Subcutaneous adipose tissue (tissue), 4 donors: Measurements from ENCODE around the gene PPP1R10. TPM values are rescaled to one million over a fixed set of nuclear protein-coding genes. Genes with fewer than 3 reads are reported as not detected.

Source experiments
- CTCF ChIP-seq: fragments of 450-650 bp; IDR thresholded peaks from one replicate; pipeline ENCODE4 v1.5.1; 2016; ENCODE audit warnings: low read depth, mild to moderate bottlenecking, control low read depth, antibody characterized with exemption, moderate library complexity
- total RNA-seq, 4 donors: library from RNA; depleted of rRNA; stranded (reverse); fragments of >200 nt; gene quantifications; one replicate each; pipeline ENCODE4 v1.1.0, GENCODE V29; 2016

The PPP1R10 gene
- total RNA-seq, 4 donors from 2014 or later = 19.0 to 29.7 (median 27.6) TPM

DNA sequence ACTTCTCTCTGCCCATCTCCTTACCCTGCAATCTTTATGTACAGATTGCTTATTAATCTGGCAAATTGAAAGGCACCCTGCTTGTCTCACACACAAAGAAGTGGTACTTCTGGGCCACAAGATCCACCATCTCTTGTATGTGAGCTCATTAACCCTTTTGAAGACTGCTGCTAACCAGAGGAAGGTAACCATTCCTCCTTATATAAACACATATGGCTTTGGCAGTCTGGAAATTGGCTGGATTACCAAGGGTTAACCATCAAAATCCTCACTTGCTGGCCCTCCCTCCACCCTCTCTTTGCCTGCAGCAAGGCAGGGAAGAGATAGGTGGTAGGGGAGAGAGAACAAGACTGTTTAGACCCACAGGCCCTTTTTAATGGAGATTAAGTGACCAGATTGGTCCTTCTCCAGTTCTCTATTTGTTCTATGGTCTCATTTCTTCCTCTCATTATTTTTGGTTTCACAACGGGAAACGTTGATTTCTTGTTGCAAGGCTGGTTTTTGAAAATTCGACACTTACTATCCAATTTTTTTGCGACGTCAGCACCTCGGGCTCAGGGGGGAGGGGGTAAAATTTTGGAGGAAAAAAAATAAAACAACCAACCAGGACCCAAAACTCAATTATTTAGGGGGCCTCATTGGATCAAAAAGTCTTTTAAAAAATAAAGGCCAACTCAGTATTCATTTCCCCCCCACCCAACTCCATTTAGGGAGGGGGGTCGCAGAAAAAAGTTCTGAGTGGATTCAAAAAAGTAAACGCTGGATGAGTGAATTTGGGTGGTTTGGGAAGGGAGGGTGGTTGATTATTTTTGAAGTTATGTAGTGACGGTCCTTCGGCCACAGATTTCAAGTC is 859 bp downstream of the PPP1R10 start:
- no peak for TF ChIP-seq CTCF

DNA sequence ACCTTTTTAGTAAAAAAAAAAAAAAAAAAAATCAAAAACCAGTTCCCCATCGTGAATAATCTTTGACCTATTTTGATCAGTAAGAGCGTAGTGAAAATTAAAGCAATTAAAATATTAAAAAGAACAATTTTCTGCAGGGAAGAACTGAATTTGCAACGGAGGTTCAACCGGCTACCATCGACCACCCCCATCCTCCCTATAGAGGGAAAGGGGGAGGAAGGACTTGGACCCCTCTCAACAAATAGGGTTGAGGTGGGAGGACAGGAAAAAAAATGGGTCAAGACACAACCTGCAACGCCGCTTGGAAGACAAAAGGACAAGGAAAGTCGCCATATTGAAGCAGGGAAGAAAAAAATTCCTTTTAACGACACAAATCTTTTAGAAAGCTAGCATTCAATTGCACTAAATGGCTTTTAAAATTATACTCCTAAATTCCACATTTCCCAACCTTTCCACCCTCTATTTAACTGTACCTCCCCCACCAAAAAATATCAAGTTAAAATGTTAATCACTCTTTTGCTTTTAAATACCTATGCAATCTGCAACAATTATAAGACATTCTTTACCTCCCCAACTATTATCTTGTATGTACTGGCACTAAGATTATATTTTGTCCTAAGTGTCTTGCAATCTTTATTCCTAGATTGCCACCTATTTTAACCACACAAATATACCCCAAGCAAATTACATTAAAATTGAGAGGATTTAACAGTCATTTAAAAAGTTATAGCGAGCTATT is 1.7 kb downstream of the PPP1R10 start:
- no peak for TF ChIP-seq CTCF

GRCh38 chr6:30614843-30615218 is 2.2 kb downstream of the PPP1R10 start:
- TF ChIP-seq CTCF = no peak

DNA sequence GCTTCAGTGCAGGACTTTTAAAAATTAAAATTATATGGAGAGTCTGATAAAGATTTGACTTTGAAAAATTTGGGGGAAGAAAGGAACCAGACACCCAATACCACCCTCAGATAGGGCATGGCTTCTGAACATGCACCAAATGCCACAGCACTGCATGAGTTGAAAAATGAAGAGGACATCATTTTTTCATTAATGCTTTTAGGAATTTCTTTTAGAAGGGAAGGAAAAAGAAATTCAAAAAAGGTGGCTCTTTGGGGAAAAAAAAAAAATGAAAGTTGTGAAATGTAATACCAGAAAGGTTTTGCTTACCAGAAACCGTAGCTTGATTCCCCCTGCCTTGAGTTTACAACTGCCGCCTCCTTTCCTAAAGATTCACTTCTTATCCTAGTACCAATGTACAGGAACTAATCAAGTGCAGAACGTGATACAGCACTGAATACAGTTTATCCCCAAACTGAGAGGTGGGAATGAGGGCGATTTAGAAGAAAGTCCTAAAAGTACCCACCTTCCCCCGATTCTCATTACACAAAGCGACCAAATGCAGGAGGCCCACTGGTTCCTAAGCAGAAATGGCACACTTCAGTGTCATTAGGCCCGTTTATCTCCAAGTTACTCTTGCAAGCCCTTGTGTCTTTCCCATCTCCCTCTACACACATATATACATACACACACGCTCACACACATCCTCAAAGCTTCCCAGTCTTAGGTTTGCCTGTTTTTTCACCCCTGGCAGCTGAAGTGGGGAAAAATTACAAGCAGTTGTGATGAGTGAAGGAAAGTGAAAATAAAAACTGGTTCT is 2.8 kb downstream of the PPP1R10 start:
- no peak for TF ChIP-seq CTCF

DNA sequence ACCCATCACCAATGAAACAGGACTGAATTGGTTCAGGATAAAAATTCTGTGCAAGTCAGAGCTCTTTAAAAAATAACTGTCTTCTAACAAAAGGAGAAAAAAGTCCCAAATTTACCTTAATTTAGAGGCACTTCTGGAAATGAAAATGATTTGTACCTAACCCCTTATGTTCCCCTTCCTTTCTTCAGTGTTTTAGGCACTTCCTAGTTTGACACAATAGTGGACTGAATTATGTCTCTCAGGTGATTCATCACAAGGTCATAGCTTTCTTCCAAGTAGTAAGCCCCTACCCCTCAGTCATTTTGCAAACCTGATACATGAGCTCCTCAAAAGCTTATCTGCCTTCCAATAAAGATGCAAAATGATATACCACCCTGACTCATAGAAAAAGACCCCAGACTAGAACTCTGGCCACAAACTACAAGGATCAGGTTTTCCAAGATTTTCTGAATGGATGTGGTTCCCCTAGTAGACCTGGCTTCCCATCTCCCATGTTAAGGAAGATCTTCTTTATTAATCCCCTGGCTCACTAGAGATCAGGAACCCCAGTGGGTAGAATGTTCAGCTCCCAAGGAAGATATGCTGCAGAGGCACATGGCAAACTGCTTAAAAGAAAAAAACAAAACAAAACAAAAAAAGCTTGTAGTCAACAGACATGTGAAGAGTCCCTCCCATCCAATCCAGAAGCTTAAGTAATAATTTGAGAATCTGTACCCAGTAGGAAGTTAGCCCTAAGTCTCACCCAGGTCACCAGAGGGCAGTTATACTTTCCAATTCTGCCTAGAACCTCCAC is 3.6 kb downstream of the PPP1R10 start:
- no peak for TF ChIP-seq CTCF

- TF ChIP-seq CTCF = no peak
Measured at GRCh38 chr6:30612687-30613248, 4.3 kb downstream of the PPP1R10 start.
